Measurements from ENCODE around the gene NREP. TPM values are rescaled to one million over a fixed set of nuclear protein-coding genes. Genes with fewer than 3 reads are reported as not detected.

The NREP gene
- total RNA-seq (10 to 100 TPM; 22.4 to 54.5 (median 37.4) TPM), polyA plus RNA-seq (10 to 100 TPM; 12.9 to 31.7 (median 21.0) TPM)
- long read RNA-seq, donor 1, transcript NREP-214 (3 exons, 577 nt) = minor isoform, 11 of 110 reads
- long read RNA-seq, donor 1, transcript NREP-204 (5 exons, 704 nt) = minor isoform, 5 of 110 reads
- long read RNA-seq, donor 1, transcript NREP-201 (4 exons, 2,013 nt) = major isoform, 68 of 110 reads
- long read RNA-seq, donor 1, transcript NREP-202 (5 exons, 2,581 nt) = minor isoform, 21 of 110 reads
- long read RNA-seq, donor 1, partial matches to known transcripts = 0 of 110 reads
- long read RNA-seq, donor 1, other reads (novel, unspliced or antisense) = 0 of 110 reads
- long read RNA-seq, donor 2, transcript NREP-202 (5 exons, 2,581 nt) = minor isoform, 30 of 105 reads
- long read RNA-seq, donor 2, transcript NREP-201 (4 exons, 2,013 nt) = major isoform, 51 of 105 reads
- long read RNA-seq, donor 2, partial matches to known transcripts = 6 of 105 reads
- long read RNA-seq, donor 2, other reads (novel, unspliced or antisense) = 0 of 105 reads

GRCh38 chr5:111756581-111757354 is at the start of gene NREP:
TSS of gene NREP (minus strand) at chr5:111757194. CDS start at chr5:111755772, 1,422 bp downstream.
- H3K9me3 ChIP-seq = no peaks in the 10 kb centered on the region
- peaks cover 0 to 42% (median 30%) of the 10 kb centered on the region in 6 donors for H3K4me1 ChIP-seq
- intact Hi-C loops (cut with DNase I; ENCODE audit: low total_unique reads) = loop anchor here (10.0 kb wide), 1 partner anchor 388 kb away; no protein-coding TSS in a partner anchor
- WGBS, 5 donors = 2 to 5% (median 4%) methylated on average over 12 of the region's 12 CpGs
- H3K36me3 ChIP-seq = no peaks in the 10 kb centered on the region
- TF ChIP-seq POLR2AphosphoS5 (IDR thresholded peaks at IDR 0.05) (no peak), CTCF (IDR thresholded peaks at IDR 0.05 in 8 of 11, conservative IDR thresholded peaks at IDR 0.05 in 3 of 11) (peak in 1 of 11 experiments; percentile 1), POLR2A (IDR thresholded peaks at IDR 0.05) (no peak)
- H3K27ac ChIP-seq = peak within 1 kb of the TSS; percentile 83 to 93 (median 90)
- H3K27me3 ChIP-seq (replicated peaks in 1 of 7) = peaks cover 0 to 7% (median 0%) of the 10 kb centered on the region in 7 donors
- DNase-seq = peak; percentile 76
- peak within 1 kb of the TSS; percentile 55 to 87 (median 62) for H3K4me3 ChIP-seq

- Histone ChIP-seq H3K36me3 (no peaks in the 10 kb centered on the region), H3K27me3 (replicated peaks in 1 of 7) (no peaks in the 10 kb centered on the region), H3K4me3 (no peak overlapping the region), H3K9me3 (no peaks in the 10 kb centered on the region), H3K27ac (no peak overlapping the region), H3K4me1 (no peaks in the 10 kb centered on the region)
- TF ChIP-seq CTCF (IDR thresholded peaks at IDR 0.05 in 8 of 11, conservative IDR thresholded peaks at IDR 0.05 in 3 of 11) (no peak), POLR2AphosphoS5 (IDR thresholded peaks at IDR 0.05) (no peak), POLR2A (IDR thresholded peaks at IDR 0.05) (no peak)
- WGBS, 5 donors = 76 to 89% (median 83%) methylated on average over 2 of the region's 2 CpGs
- intact Hi-C loops (cut with DNase I; ENCODE audit: low total_unique reads) = no loop called here
- DNase-seq = no peak
Observed at GRCh38 chr5:111806753-111807152, 49.8 kb upstream of the NREP start.

GRCh38 chr5:111806156-111806555 is 49.2 kb upstream of the NREP start:
- Histone ChIP-seq H3K27me3 (replicated peaks in 1 of 7) (no peaks in the 10 kb centered on the region), H3K27ac (no peak overlapping the region), H3K36me3 (no peaks in the 10 kb centered on the region), H3K4me1 (no peaks in the 10 kb centered on the region), H3K9me3 (no peaks in the 10 kb centered on the region), H3K4me3 (no peak overlapping the region)
- WGBS, 5 donors = 64 to 83% (median 81%) methylated on average over 2 of the region's 2 CpGs
- TF ChIP-seq POLR2AphosphoS5 (IDR thresholded peaks at IDR 0.05) (no peak), POLR2A (IDR thresholded peaks at IDR 0.05) (no peak), CTCF (IDR thresholded peaks at IDR 0.05 in 8 of 11, conservative IDR thresholded peaks at IDR 0.05 in 3 of 11) (no peak)
- no peak for DNase-seq
- intact Hi-C loops (cut with DNase I; ENCODE audit: low total_unique reads) = no loop called here

All from spleen (tissue), 13 donors.